HFFc6 (cell line): ENCODE measurements around the gene C9orf72. TPM values are rescaled to one million over a fixed set of nuclear protein-coding genes. Genes with fewer than 3 reads are reported as not detected.

ENCODE experiments used
- DNase-seq: peaks from one replicate; pipeline ENCODE4 v3.0.0-alpha.2; 2018
- H3K27ac Mint-ChIP-seq: 2 replicates; pipeline ENCODE4 v1.8.0; 2020; ENCODE audit warnings: mild to moderate bottlenecking, mixed read lengths
- H3K27me3 Mint-ChIP-seq: 2 replicates; pipeline ENCODE4 v1.8.0; 2021; ENCODE audit warnings: mild to moderate bottlenecking, moderate library complexity, mixed read lengths; ENCODE audit not compliant: insufficient read depth
- H3K36me3 Mint-ChIP-seq: 2 replicates; pipeline ENCODE4 v1.8.0; 2021; ENCODE audit warnings: low read depth, mixed read lengths
- H3K4me1 Mint-ChIP-seq: 2 replicates; pipeline ENCODE4 v1.8.0; 2020; ENCODE audit warnings: low read depth, mixed read lengths
- H3K4me3 Mint-ChIP-seq: 2 replicates; pipeline ENCODE4 v1.8.0; 2020; ENCODE audit warnings: mild to moderate bottlenecking, moderate library complexity, mixed read lengths
- H3K9me3 Mint-ChIP-seq: 2 replicates; pipeline ENCODE4 v1.8.0; 2020; ENCODE audit warnings: mild to moderate bottlenecking, mixed read lengths
- total RNA-seq, 6 experiments: library from RNA; stranded (reverse); fragmentation: NEBNext Ultra II Directional; extraction: Animal tissue kit (Norgen Biotek cat#: 25700); gene quantifications; 2 replicates in 1 of 6; 3 replicates in 5 of 6; pipeline ENCODE4 v1.2.3, GENCODE V29; 2021
- TF ChIP-seq, protein P1 (sequence below): fragments of 200-600 bp; sonication (generic); IDR thresholded peaks from 2 replicates; pipeline ENCODE4 v1.5.0; 2021; ENCODE audit warnings: antibody characterized with exemption, mild to moderate bottlenecking

Gene C9orf72
- total RNA-seq, 6 experiments from 2014 or later: 1.4 to 3.7 (median 2.3) TPM

DNA sequence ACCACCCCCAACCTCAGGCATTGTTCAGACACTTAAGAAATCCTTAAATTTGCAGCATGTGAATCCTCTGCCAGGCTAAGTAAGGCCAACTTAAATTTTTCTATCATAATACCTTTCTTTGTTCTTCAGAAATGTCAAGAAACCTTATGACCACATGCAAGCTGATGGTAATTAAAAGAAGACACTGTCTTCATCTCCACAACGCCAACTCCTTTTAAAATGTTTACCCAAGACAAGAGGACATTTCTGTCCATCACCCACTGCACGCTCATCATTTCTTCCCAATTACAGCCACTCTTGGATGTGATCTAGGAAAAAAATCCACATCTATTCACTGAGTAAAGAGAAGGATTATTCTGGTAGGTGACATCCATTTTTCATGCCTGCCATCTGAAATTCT lies 55.3 kb downstream of the C9orf72 start:
- H3K27me3 Mint-ChIP-seq: peaks cover 6% of the 10 kb centered on the region; the same call in 1 of the 2 replicates
- no peak overlapping the region for H3K27ac Mint-ChIP-seq
- H3K9me3 Mint-ChIP-seq: no peaks in the 10 kb centered on the region
- TF ChIP-seq, protein P1, sequence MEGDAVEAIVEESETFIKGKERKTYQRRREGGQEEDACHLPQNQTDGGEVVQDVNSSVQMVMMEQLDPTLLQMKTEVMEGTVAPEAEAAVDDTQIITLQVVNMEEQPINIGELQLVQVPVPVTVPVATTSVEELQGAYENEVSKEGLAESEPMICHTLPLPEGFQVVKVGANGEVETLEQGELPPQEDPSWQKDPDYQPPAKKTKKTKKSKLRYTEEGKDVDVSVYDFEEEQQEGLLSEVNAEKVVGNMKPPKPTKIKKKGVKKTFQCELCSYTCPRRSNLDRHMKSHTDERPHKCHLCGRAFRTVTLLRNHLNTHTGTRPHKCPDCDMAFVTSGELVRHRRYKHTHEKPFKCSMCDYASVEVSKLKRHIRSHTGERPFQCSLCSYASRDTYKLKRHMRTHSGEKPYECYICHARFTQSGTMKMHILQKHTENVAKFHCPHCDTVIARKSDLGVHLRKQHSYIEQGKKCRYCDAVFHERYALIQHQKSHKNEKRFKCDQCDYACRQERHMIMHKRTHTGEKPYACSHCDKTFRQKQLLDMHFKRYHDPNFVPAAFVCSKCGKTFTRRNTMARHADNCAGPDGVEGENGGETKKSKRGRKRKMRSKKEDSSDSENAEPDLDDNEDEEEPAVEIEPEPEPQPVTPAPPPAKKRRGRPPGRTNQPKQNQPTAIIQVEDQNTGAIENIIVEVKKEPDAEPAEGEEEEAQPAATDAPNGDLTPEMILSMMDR: no peak
- peaks cover 15% of the 10 kb centered on the region; the same call in 1 of the 2 replicates for H3K4me1 Mint-ChIP-seq
- no peak overlapping the region for H3K4me3 Mint-ChIP-seq
- H3K36me3 Mint-ChIP-seq: no peaks in the 10 kb centered on the region
- DNase-seq: no peak

DNA sequence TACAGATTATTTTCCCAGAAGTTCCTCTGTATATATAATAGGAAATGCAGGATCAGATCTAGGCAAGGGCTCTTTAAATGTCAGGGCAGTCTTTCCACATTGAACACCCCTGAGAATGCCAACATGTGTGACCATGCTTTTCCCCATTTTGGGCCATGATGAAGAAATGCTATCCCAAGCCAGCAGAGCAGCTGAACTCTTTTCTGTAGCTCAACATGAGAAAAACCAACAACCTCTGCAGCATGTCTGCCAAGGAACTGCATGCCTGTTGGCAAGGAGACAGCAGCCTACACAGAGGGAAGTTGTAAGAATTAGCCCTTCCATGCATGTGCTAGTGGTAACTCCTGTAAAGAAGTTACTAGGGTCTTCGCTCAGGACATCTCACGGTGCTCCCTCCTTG lies 58.7 kb downstream of the C9orf72 start:
- Mint-ChIP-seq H3K4me3 (no peak overlapping the region), H3K36me3 (no peaks in the 10 kb centered on the region), H3K9me3 (no peaks in the 10 kb centered on the region), H3K27me3 (peaks cover 6% of the 10 kb centered on the region; the same call in 1 of the 2 replicates), H3K4me1 (peaks cover 5% of the 10 kb centered on the region; the same call in 1 of the 2 replicates), H3K27ac (no peak overlapping the region)
- DNase-seq: no peak
- TF ChIP-seq, protein P1: no peak

DNA sequence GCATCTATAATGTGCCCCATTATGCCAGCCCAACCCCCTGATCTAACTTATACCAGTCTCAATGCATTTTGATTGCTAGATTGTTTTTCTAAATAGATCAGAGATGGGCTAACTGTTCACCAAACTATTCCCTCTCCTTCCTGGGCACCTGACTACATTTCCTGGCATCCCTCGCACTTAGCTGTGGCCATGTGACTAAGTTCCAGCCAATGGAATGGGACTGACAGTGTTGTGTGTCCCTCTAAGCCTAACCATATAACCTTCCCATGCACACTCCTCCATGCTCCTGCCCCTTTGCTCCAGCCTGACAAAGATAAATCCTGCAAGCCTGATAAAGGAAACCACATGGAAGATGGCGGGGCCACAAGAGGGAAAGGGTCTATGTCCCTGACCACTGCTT lies 61.5 kb downstream of the C9orf72 start:
- Mint-ChIP-seq H3K27ac (no peak overlapping the region), H3K36me3 (no peaks in the 10 kb centered on the region), H3K9me3 (no peaks in the 10 kb centered on the region), H3K4me3 (no peak overlapping the region), H3K27me3 (peaks cover 10% of the 10 kb centered on the region), H3K4me1 (no peaks in the 10 kb centered on the region)
- DNase-seq: no peak
- TF ChIP-seq, protein P1: no peak

DNA sequence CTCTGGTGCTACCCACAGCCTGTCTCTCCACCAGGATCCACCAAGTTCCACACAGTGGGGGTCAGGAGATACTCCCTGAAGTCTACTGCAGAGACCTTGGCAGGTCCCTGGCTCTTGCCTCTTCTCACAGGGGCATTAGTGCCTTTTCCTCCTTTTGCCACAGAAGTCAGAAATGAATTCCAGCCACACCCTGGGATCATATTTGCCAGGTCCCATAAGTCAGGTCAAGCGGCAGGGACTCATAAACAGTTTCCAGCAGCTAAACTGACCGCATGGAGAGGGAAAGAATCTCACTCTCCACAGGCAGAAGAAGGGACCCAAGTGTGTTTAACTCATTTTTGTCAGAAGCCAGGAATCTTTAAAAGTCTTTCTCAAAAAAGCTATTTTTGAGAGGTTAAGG lies 62.5 kb downstream of the C9orf72 start:
- H3K27me3 Mint-ChIP-seq: peaks cover 10% of the 10 kb centered on the region
- peaks cover 3% of the 10 kb centered on the region; the same call in 1 of the 2 replicates for H3K4me1 Mint-ChIP-seq
- H3K27ac Mint-ChIP-seq: no peak overlapping the region
- no peaks in the 10 kb centered on the region for H3K36me3 Mint-ChIP-seq
- no peaks in the 10 kb centered on the region for H3K9me3 Mint-ChIP-seq
- DNase-seq: no peak
- H3K4me3 Mint-ChIP-seq: no peak overlapping the region
- TF ChIP-seq, protein P1: no peak

DNA sequence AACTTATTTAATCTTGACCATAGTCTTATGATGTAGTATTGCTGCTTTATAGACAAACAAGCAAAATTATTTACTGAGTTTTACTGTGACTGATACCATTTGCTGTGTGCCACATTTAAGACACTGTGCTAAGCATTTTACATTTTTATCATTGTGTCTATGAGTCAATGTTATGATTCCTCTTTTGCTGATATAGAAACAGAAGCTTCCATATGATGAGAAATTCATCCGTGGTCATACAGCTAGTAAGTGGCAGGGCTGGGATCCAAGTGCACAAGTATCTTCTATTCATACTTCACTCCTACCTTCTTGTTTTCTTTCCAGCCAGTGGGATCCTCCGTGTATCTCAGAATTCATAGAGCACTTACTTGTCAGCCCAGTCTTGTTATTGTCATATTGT lies 66.3 kb downstream of the C9orf72 start:
- no peak for DNase-seq
- Mint-ChIP-seq H3K27me3 (peaks cover 5% of the 10 kb centered on the region), H3K27ac (no peak overlapping the region), H3K4me1 (peaks cover 6% of the 10 kb centered on the region; the same call in 1 of the 2 replicates), H3K4me3 (no peak overlapping the region), H3K36me3 (no peaks in the 10 kb centered on the region), H3K9me3 (no peaks in the 10 kb centered on the region)
- TF ChIP-seq, protein P1: no peak

DNA sequence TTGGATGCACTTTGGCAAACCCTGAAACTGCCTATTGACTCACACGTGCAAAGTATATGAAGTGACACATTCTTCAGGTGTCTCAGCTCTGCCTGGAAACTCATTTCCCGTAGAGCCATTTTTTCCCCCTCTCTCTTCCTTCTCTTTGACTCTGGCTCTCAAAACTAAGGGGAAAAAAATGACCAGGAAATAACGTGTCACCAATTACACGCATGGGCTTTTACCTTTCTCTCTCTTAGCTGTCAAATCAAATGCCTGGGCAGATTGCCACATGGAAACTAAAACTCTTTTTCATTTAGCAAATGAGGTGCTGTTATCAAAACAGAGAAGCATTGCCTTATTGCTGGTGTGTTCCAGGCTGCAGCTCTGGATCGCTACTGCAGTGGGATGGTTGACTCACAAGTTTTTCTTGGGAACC lies 67.5 kb downstream of the C9orf72 start:
- Mint-ChIP-seq H3K9me3 (no peaks in the 10 kb centered on the region), H3K27ac (no peak overlapping the region), H3K4me3 (no peak overlapping the region), H3K36me3 (no peaks in the 10 kb centered on the region), H3K4me1 (peaks cover 6% of the 10 kb centered on the region; the same call in 1 of the 2 replicates), H3K27me3 (peaks cover 7% of the 10 kb centered on the region)
- TF ChIP-seq, protein P1: no peak
- no peak for DNase-seq
